Heart left ventricle (tissue), 13 donors: ENCODE data around the gene NR4A1.

Experiments
- POLR2A ChIP-seq, 2 donors: fragments of 450-650 bp; IDR thresholded peaks; one replicate each; pipeline ENCODE4 v1.6.1; 2017; ENCODE audit warnings: antibody characterized with exemption in 2 of 2, mild to moderate bottlenecking in 2 of 2, moderate library complexity in 2 of 2
- TF ChIP-seq, protein P1 (sequence below), 12 donors: fragments of 200-600 bp; sonication (generic) in 4 of 12; IDR thresholded peaks; one replicate each; pipeline versions ENCODE4 v1.5.0 to v1.8.0; 2018 to 2022; ENCODE audit warnings: antibody characterized with exemption in 12 of 12, mild to moderate bottlenecking in 5 of 12
- donor health status: ischemic (EF 13 %, LVEDD 7.1; RV severe dilation, severe dysfunction).
- donor health status: DM: no; HTN: yes; CAD: no.
- donor health status: DM: no; HTN: no; CAD: no.
- donor health status: ischemic (EF 25% LVEDD 6.9; RV normal size, moderate dysfunction).
- donor health status: ischemic (EF 25% LVEDD 5.7; RV mildly dilated, moderate dysfunction).
- donor health status: ischemic (EF 35%, LVEDD 5.7; RV mildly dilated, moderate dysfunction).
- donor health status: nonischemic (EF 11% LVEDD 7.7; RV severe dilation, severe dysfunction).
- donor health status: DM: yes; HTN: yes; CAD: no.
- donor health status: PGD.
- donor health status: ischemic (EF 29% LVEDD 5.4; RV normal size, mild dysfunction).
- donor health status: nonischemic (EF 23%, LVEDD 6.1; RV moderate dilation, normal function).

- TF ChIP-seq, protein P1, sequence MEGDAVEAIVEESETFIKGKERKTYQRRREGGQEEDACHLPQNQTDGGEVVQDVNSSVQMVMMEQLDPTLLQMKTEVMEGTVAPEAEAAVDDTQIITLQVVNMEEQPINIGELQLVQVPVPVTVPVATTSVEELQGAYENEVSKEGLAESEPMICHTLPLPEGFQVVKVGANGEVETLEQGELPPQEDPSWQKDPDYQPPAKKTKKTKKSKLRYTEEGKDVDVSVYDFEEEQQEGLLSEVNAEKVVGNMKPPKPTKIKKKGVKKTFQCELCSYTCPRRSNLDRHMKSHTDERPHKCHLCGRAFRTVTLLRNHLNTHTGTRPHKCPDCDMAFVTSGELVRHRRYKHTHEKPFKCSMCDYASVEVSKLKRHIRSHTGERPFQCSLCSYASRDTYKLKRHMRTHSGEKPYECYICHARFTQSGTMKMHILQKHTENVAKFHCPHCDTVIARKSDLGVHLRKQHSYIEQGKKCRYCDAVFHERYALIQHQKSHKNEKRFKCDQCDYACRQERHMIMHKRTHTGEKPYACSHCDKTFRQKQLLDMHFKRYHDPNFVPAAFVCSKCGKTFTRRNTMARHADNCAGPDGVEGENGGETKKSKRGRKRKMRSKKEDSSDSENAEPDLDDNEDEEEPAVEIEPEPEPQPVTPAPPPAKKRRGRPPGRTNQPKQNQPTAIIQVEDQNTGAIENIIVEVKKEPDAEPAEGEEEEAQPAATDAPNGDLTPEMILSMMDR (IDR thresholded peaks at IDR 0.05) = no peak
- no peak for TF ChIP-seq POLR2A (IDR thresholded peaks at IDR 0.05)
These were observed 5.8 kb downstream of the NR4A1 start for GRCh38 chr12:52056801-52057637.
